CD4-positive, alpha-beta T cell treated with Interleukin-12 subunit alpha and Interleukin-12 subunit beta, for 1 hour (primary cell): ENCODE measurements around the gene CALN1.
"Not testable (repeated sequence)": the region's sequence is repeated elsewhere in the genome, so short reads cannot be mapped to it uniquely, and the experiment has no call there.

Source experiments
- DNase-seq: peaks from one replicate; pipeline ENCODE4 v3.0.0-alpha.2; 2020

Gene CALN1

DNA sequence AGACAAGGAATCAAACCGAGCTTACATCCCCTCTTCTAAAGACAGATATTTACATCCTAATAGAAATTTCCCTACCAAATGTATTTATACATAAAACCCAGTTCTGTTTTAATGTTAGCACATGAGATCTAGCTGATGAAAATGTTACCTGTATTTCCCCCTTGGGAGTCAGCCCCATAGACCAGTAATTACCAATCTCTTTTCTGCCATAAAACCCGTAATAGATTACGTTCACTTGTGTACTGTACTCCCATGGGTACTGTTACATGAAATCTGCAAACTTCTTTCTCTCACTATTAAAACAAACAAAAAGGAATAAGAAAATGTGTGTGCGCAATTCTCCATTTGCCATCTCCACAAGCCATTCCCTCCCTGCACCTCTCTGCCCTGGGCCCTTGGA lies 450.9 kb downstream of the CALN1 start:
- no peak for DNase-seq

DNA sequence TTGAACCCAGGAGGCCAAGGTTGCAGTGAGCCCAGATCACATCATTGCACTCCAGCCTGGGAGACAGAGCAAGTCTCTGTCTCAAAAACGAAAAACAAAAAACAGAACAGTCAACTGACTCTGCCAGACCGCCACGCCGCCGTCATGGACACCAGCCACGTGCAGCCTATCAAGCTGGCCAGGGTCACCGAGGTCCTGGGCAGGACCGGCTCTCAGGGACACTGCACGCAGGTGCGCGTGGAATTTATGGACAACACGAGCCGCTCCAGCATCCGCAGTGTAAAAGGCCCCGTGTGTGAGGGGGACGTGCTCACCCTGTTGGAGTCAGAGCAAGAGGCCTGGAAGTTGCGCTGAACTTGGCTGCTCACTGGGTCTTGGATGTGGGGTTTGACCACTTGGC lies 470.0 kb downstream of the CALN1 start:
- no peak for DNase-seq

GRCh38 chr7:71937840-71938371 lies 474.2 kb downstream of the CALN1 start:
- no peak for DNase-seq

DNA sequence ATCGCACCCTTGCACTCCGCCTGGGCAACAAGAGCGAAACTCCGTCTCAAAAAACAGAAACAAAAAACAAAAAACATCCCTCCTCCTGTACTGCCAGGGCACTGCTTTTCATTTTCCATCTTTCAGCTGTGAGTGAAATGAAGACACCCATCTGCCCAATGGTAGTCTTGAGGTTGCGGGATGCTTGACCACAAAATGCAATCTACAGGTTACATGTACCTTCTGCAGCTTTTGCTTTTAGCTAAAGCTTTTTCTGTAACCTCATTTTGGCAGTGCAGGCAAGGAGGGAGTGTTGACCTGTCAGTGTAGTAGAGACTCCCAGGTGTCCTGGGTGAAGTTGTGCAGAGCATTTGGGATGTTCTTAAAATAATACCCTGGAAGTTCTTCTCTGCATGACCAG lies 476.5 kb downstream of the CALN1 start:
- DNase-seq: no peak

GRCh38 chr7:71933426-71933825 lies 478.7 kb downstream of the CALN1 start:
- DNase-seq: no peak

DNA sequence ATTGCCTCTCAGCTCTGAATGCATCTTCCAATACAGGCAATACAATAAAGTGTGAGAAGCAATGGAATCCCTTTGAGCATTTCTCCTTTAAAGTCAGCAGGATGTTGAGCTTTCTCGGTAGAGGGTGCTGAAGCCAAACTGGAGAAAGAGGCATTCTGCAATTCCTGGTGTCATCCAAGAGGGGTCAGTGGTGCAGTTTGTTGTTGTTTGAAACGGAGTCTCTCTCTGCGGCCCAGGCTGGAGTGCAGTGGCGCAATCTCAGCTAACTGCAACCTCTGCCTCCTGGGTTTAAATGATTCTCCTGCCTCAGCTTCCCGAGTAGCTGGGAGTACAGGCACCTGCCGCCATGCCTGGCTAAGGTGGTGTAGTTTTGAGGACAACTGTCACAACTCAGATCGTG lies 486.5 kb downstream of the CALN1 start:
- DNase-seq: no peak

DNA sequence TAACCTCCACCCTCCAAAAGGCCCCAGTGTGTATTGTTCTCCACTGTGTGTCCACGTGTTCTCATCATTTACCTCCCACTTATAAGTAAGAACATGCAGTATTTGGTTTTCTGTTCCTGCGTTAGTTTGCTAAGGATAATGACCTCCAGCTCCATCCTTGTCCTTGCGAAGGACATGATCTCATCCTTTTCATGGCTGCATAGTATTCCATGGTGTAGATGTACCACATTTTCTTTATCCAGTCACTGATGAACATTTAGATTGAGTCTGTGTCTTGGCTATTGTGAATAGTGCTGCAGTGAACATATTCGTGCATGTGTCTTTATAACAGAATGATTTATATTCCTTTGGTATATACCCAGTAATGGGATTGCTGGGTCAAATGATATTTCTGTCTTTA lies 497.9 kb downstream of the CALN1 start:
- not testable (repeated sequence) for DNase-seq

DNA sequence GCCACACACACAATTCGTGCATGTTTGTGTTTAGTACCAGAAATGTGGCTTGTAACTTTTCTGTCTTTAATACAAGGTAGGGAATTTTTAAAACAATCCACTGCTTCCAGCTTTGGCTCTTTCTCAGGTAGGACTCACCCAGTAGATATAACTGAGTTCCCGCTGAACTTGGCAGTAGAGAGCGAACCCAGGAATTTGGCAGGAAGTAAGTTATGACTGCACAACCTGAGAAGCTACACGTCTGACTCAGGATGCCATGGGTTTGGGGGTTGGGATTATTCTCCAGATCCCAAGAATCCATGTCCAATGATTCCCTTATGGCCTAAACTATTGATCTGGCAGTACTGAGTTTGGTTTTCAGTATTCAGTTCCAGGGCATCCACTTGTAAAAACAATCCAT lies 499.7 kb downstream of the CALN1 start:
- DNase-seq: no peak

- DNase-seq: no peak
These were observed 501.1 kb downstream of the CALN1 start for GRCh38 chr7:71911051-71911450.

DNA sequence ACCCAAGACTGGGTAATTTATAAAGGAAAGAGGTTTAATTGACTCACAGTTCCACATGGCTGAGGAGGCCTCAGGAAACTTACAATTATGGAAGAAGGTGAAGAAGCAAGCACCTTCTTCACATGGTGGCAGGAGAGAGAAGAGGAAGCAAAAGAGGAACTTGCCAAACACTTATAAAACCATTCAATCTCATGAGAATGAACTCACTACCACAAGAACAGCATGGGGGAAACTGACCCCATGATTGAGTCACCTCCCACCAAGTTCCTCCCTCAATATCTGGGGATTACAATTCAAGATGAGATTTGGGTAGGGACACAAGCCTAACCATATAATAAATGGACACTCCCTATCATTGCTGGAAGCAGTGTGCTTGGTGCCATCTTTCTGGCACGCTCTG lies 506.3 kb downstream of the CALN1 start:
- DNase-seq: no peak

- no peak for DNase-seq
These were observed 507.7 kb downstream of the CALN1 start for GRCh38 chr7:71904484-71904883.

DNA sequence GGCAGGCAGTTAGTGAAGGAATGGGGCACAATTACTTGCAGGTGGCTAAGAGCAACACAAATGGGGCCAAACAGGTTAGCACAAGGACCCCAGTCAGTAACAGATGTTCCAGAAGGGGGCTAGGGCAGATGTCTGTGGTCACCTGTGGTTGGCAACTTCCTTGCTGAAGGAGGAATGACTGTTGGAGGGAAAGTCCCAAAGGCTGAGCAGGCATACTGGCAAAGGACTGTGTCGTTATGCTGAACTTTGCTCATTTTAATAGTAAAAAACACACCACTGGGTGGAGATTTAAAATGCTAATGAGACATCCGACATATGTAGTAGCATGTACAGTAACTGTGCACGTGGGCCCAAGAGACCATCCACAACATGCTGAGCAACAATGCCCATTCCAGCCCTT lies 511.6 kb downstream of the CALN1 start:
- DNase-seq: no peak

GRCh38 chr7:71896535-71896934 lies 515.6 kb downstream of the CALN1 start:
- no peak for DNase-seq

GRCh38 chr7:71886046-71886445 lies 526.1 kb downstream of the CALN1 start:
- no peak for DNase-seq

DNA sequence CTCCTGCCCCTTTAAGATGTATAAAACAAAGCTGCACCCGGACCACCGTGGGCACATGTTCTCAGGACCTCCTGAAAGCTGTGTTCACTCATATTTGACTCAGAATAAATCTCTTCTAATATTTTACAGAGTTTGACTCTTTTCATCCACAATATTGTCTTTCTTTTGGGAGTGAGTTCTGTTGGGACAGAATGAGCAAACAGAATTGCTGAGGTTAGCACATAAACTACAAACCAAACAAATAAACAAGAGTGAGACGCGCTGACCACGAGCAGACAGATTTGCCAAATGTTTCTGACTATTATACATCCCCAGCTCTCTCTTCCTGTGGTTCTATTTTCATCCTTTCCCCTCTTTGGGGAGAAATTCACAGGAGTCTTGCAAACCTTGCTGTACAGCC lies 526.7 kb downstream of the CALN1 start:
- no peak for DNase-seq

GRCh38 chr7:71883415-71883814 lies 528.7 kb downstream of the CALN1 start:
- no peak for DNase-seq

- no peak for DNase-seq
These were observed 540.7 kb downstream of the CALN1 start for GRCh38 chr7:71871446-71871845.

DNA sequence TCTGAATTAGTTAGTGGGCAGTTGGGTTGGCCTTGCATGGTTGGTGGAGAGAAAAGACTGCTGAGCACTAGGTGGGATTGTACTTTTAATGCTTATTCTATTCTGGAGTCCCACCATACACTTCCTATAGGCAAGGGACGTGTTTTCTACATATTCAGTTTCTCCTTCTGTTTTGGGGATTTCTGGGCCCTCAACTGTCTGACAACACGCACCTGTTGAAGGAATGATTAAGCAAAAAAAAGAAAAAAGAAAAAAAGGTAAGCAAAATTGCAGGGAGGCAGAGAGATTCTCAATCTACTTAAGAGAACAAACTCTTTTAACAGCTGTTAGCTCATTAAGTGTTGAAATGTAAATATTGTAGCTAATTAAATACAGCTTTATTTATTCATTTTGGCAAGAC lies 541.3 kb downstream of the CALN1 start:
- no peak for DNase-seq

DNA sequence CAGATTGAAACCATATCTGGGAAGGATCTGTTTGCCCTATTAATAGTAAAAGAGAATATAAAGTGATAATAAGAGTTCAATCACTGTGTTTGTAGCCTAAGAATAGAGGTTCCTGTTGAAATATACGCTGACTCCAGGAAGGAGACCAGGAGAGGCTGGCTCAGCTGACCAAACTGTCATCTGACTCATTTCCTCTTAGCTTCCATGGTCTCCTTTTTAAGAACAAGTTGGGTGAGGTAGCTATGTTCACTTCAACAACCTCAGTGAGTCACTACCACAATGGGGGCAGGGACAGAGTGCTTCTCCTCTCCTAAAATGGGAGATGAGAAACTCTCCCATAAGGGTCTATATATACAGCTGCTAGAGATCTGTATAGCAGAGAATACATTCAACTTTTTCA lies 543.3 kb downstream of the CALN1 start:
- no peak for DNase-seq

DNA sequence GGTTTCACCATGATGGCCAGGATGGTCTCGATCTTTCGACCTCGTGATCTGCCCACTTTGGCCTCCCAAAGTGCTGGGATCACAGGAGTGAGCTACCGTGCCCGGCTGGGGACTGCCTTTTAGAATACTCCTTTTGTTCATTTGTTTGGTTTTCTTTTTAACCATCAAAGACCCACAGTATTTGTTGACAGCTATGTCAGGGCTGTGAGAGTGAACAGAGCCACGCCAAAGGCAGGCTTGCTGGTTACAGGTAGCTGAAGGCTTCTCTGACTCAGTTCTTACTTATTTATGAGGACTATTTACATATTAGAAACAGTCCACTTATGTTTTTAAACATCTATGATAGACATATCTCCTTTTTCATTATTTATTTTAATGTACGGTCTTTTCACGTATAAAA lies 544.5 kb downstream of the CALN1 start:
- DNase-seq: no peak

DNA sequence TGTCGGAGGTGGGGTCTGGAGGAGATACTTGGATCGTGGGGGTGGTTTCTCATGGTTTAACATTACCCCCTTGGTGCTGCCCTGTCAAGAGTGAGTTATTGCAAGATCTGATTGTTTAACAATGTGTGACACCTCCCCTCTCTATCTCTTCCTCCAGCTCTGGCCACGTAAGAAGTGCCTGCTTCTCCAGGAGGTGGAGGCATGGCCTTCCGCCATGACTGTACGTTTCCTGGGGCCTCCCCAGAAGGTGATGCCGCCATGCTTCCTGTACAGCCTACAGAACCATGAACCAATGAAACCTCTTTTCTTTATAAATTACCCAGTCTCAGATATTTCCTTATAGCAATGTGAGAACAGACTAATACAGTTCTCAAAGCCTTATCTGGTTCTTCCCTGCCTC lies 547.0 kb downstream of the CALN1 start:
- no peak for DNase-seq

DNA sequence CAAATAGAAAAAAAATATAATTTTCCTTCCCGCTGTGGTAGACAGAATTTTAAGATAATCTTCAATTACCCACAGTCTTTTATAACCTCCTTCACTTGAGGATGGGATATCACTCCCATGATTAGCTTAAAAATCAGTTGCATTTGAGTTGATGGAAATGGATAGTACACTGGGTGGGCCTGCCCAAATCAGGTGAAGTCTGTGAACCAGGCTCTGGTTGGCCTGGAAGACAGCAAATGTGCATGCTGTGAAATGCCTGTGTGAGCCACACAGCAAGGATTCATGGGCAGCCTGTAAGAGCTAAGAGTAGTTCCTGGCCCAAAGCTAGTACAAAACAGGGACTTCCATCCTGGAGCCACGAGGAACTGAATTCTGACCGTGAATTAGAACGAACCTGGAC lies 548.0 kb downstream of the CALN1 start:
- no peak for DNase-seq

- no peak for DNase-seq
These were observed 551.6 kb downstream of the CALN1 start for GRCh38 chr7:71860572-71860971.

- no peak for DNase-seq
These were observed 554.8 kb downstream of the CALN1 start for GRCh38 chr7:71857338-71857737.

- no peak for DNase-seq
These were observed 557.4 kb downstream of the CALN1 start for GRCh38 chr7:71854546-71855397.
